Sigmoid colon (tissue), 3 donors: ENCODE data around the gene ACCSL.

Experiments
- POLR2A ChIP-seq, 2 donors: fragments of 450-650 bp; IDR thresholded peaks; one replicate each; pipeline ENCODE4 v1.6.1; 2016; ENCODE audit warnings: antibody characterized with exemption in 2 of 2, mild to moderate bottlenecking in 2 of 2, moderate library complexity in 2 of 2
- TF ChIP-seq, protein P1 (sequence below), 4 experiments: fragments of 450-650 bp in 3 of 4; fragments of 200-600 bp in 1 of 4; IDR thresholded peaks; one replicate each; pipeline ENCODE4 v1.5.1; 2016 to 2019; ENCODE audit warnings: antibody characterized with exemption in 4 of 4, mild to moderate bottlenecking in 3 of 4, moderate library complexity in 2 of 4

DNA sequence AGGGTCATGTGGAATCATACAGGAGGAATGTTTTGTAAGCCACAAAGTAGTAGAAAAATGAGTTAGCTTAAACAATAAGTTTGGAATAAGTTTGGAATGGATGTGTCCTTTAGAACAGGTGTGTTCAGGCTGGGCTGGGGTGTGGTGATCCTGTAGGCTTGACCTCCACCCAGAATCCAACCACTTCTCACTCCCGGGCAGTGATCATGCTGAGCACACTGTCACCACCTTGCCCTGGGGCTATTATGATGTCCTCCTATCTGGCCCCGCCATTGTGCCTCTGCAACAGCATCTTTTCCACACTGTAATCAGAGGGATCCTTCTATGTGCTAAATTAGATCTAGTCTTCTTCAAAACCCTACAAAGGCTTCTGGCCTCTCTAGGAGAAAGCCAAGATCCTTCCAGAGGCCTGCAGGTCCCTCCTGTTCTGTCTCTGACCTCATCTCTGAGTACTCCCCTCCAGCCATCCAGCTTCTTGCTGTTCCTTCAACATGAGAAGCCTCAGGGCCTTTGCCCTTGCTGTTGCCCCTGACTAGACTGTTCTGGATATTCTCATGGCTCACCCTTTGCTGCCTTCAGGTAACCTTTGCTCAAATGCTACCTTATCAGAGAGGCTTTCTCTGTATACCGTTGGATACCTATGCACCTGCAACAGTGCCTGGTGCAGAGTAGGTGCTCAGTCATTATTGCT is 18.8 kb upstream of the ACCSL start:
- TF ChIP-seq, protein P1, sequence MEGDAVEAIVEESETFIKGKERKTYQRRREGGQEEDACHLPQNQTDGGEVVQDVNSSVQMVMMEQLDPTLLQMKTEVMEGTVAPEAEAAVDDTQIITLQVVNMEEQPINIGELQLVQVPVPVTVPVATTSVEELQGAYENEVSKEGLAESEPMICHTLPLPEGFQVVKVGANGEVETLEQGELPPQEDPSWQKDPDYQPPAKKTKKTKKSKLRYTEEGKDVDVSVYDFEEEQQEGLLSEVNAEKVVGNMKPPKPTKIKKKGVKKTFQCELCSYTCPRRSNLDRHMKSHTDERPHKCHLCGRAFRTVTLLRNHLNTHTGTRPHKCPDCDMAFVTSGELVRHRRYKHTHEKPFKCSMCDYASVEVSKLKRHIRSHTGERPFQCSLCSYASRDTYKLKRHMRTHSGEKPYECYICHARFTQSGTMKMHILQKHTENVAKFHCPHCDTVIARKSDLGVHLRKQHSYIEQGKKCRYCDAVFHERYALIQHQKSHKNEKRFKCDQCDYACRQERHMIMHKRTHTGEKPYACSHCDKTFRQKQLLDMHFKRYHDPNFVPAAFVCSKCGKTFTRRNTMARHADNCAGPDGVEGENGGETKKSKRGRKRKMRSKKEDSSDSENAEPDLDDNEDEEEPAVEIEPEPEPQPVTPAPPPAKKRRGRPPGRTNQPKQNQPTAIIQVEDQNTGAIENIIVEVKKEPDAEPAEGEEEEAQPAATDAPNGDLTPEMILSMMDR (IDR thresholded peaks at IDR 0.05), result no peak
- no peak for TF ChIP-seq POLR2A (IDR thresholded peaks at IDR 0.05)
